GM23338 (cell line): ENCODE results near the gene UCKL1. TPM values are rescaled to one million over a fixed set of nuclear protein-coding genes. Genes with fewer than 3 reads are reported as not detected.

Experiments used
- ATAC-seq: fragments of 200-7000 bp; cut with Tn5 transposase; 3 replicates; pipeline ENCODE4 v1.9.1; 2020
- DNase-seq: peaks from one replicate; pipeline ENCODE4 v3.0.0-alpha.2; 2015; ENCODE audit warnings: low spot score
- H2AFZ ChIP-seq: fragments of 200-600 bp; sonication (generic); 2 replicates; pipeline ENCODE4 v1.8.0; 2016; ENCODE audit warnings: antibody characterized with exemption, mild to moderate bottlenecking, moderate library complexity
- H3F3A ChIP-seq: fragments of 200-600 bp; sonication (generic); replicated peaks from 2 replicates; pipeline ENCODE4 v1.8.0; 2017; ENCODE audit warnings: antibody characterized with exemption, mixed run types, low read depth
- H3K27ac ChIP-seq: fragments of 200-600 bp; sonication (generic); 2 replicates; pipeline ENCODE4 v1.6.1; 2016; ENCODE audit warnings: low read depth
- H3K27me3 ChIP-seq: fragments of 200-600 bp; sonication (generic); 2 replicates; pipeline ENCODE4 v1.8.0; 2016; ENCODE audit warnings: mild to moderate bottlenecking, mixed run types, moderate library complexity; ENCODE audit not compliant: insufficient read depth
- H3K36me3 ChIP-seq: fragments of 200-600 bp; sonication (generic); 2 replicates; pipeline ENCODE4 v1.8.0; 2016; ENCODE audit warnings: mild to moderate bottlenecking; ENCODE audit not compliant: insufficient read depth
- H3K4me1 ChIP-seq: fragments of 200-600 bp; sonication (generic); 2 replicates; pipeline ENCODE4 v1.8.0; 2016; ENCODE audit warnings: mild to moderate bottlenecking, moderate library complexity; ENCODE audit not compliant: insufficient read depth
- H3K4me2 ChIP-seq: fragments of 200-600 bp; sonication (generic); 2 replicates; pipeline ENCODE4 v1.7.1; 2017; ENCODE audit warnings: mixed run types
- H3K4me3 ChIP-seq: fragments of 200-600 bp; sonication (generic); 2 replicates; pipeline ENCODE4 v1.6.1; 2016; ENCODE audit warnings: mixed run types
- H3K79me2 ChIP-seq: fragments of 200-600 bp; sonication (generic); replicated peaks from 2 replicates; pipeline ENCODE4 v1.8.0; 2017; ENCODE audit warnings: mild to moderate bottlenecking; ENCODE audit not compliant: insufficient read depth
- H3K9me2 ChIP-seq: fragments of 200-600 bp; sonication (generic); 2 replicates; pipeline ENCODE4 v1.8.0; 2017; ENCODE audit not compliant: insufficient read depth
- H4K20me1 ChIP-seq: fragments of 200-600 bp; sonication (generic); replicated peaks from 2 replicates; pipeline ENCODE4 v1.8.0; 2017; ENCODE audit warnings: mild to moderate bottlenecking; ENCODE audit not compliant: insufficient read depth
- H3K27ac Mint-ChIP-seq: 2 replicates; pipeline ENCODE4 v1.8.0; 2020; ENCODE audit warnings: inconsistent platforms, mild to moderate bottlenecking, moderate library complexity, mixed read lengths
- H3K27me3 Mint-ChIP-seq: 3 replicates; pipeline ENCODE4 v1.8.0; 2022; ENCODE audit warnings: low read depth, mild to moderate bottlenecking, moderate library complexity, mixed read lengths, inconsistent platforms; ENCODE audit not compliant: insufficient read depth, poor library complexity
- H3K36me3 Mint-ChIP-seq: 3 replicates; pipeline ENCODE4 v1.8.0; 2021; ENCODE audit warnings: low read depth, mild to moderate bottlenecking, inconsistent platforms, moderate library complexity, mixed read lengths
- H3K4me1 Mint-ChIP-seq: 3 replicates; pipeline ENCODE4 v1.8.0; 2020; ENCODE audit warnings: mild to moderate bottlenecking, inconsistent platforms, mixed read lengths
- H3K4me3 Mint-ChIP-seq: 3 replicates; pipeline ENCODE4 v1.8.0; 2021; ENCODE audit warnings: moderate library complexity, mild to moderate bottlenecking, inconsistent platforms, mixed read lengths
- H3K9me3 Mint-ChIP-seq: 3 replicates; pipeline ENCODE4 v1.8.0; 2020; ENCODE audit warnings: moderate library complexity, mild to moderate bottlenecking, inconsistent platforms, mixed read lengths
- CREB1 ChIP-seq: fragments of 250-450 bp; sonication (Bioruptor Pico); IDR thresholded peaks from 2 replicates; pipeline ENCODE4 v1.5.0; 2020; ENCODE audit warnings: low read depth, mild to moderate bottlenecking, moderate library complexity
- EZH2 ChIP-seq: fragments of 200-600 bp; sonication (generic); IDR thresholded peaks from one replicate; pipeline ENCODE4 v1.8.0; 2017; ENCODE audit warnings: antibody characterized with exemption, mild to moderate bottlenecking, low read depth; ENCODE audit not compliant: unreplicated experiment
- EZH2phosphoT487 ChIP-seq: fragments of 200-600 bp; sonication (generic); IDR thresholded peaks from one replicate; pipeline ENCODE4 v1.8.1; 2018; ENCODE audit warnings: antibody characterized with exemption; ENCODE audit not compliant: unreplicated experiment
- JUNB ChIP-seq: IDR thresholded peaks from one replicate; pipeline ENCODE4 v1.6.1; 2016; ENCODE audit warnings: antibody characterized with exemption; ENCODE audit not compliant: unreplicated experiment
- POLR2AphosphoS5 ChIP-seq: IDR thresholded peaks from 2 replicates; pipeline ENCODE4 v1.6.1; 2016; ENCODE audit warnings: antibody characterized with exemption, low read depth
- STAT1 ChIP-seq: IDR thresholded peaks from one replicate; pipeline ENCODE4 v1.6.1; 2016; ENCODE audit warnings: antibody characterized with exemption; ENCODE audit not compliant: unreplicated experiment
- ZNF114 ChIP-seq: fragments of 250-450 bp; sonication (Bioruptor Pico); IDR thresholded peaks from 2 replicates; pipeline ENCODE4 v1.5.0; 2020; ENCODE audit warnings: mild to moderate bottlenecking, moderate library complexity
- polyA plus RNA-seq: library from polyadenylated mRNA; unstranded; fragments of >200 nt; fragmentation: Nextera tagmentation; extraction: Ambion mirVana; gene quantifications from 2 replicates; pipeline ENCODE4 v1.2.1, GENCODE V29; 2016
- total RNA-seq: library from RNA; depleted of rRNA; stranded (reverse); fragments of >200 nt; shearing (Covaris generic); gene quantifications from 2 replicates; pipeline ENCODE4 v1.2.3, GENCODE V29; 2014
- TF ChIP-seq, protein P1 (sequence below): IDR thresholded peaks from 2 replicates; pipeline ENCODE4 v1.6.1; 2016; ENCODE audit warnings: antibody characterized with exemption
- TF ChIP-seq, protein P2 (sequence below): IDR thresholded peaks from one replicate; pipeline ENCODE4 v1.6.1; 2018; ENCODE audit warnings: antibody characterized with exemption; ENCODE audit not compliant: unreplicated experiment
- TF ChIP-seq, protein P3 (sequence below): fragments of 250-450 bp; sonication (Bioruptor Pico); IDR thresholded peaks from 2 replicates; pipeline ENCODE4 v1.5.0; 2020; ENCODE audit warnings: mild to moderate bottlenecking, moderate library complexity

UCKL1 gene
- total and polyA plus RNA-seq, 2 experiments from 2014 or later = 56.8 to 82.5 TPM

DNA sequence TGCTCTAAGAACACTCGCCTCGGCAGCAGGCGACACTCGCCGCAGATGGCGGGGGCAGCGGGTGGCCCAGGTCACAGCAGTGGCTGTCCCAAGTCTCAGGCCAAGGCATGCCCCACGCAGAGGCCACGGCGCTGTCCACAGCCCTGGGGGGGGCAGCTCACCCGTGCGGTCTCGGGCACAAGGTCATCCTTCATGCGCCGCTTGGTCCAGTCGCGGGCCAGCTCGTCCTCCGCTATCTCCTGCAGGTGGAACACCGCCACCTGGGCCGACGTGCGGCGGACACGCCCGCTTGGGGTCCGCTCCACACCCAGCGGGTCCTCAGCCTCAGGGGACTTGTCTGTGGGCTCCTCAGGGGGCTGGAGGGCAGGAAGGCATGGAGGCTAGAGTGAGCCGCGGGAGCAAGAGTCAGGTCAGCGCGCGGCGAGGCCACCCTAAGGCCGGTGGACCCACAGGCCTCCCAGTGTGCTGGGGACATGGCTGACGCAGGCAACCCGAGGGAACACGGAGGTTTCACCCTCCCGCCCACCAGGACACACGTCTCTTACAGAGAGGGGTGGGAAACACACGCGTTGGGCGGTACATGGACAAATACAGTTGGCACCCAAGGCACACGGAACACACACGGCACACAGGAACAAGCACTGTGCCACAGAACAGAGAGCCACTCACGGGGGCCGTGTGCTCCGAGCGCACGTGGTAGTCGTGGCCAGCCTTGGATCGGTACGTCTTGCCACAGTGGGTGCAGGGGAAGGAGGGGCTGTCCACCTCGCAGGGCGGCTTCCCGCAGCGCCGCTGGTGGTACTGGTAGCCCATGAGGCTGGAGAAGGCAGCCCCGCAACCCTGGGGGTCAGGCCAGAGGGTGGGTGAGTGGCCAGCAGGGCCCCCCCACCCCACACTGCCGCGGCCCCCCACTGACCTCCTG, 6.5 kb upstream of the UCKL1 start:
- TF ChIP-seq EZH2 (no peak), JUNB (no peak), POLR2AphosphoS5 (no peak), ZNF114 (CRISPR knock-in tag) (no peak), CREB1 (no peak), STAT1 (no peak), EZH2phosphoT487 (no peak)
- TF ChIP-seq, protein P1, sequence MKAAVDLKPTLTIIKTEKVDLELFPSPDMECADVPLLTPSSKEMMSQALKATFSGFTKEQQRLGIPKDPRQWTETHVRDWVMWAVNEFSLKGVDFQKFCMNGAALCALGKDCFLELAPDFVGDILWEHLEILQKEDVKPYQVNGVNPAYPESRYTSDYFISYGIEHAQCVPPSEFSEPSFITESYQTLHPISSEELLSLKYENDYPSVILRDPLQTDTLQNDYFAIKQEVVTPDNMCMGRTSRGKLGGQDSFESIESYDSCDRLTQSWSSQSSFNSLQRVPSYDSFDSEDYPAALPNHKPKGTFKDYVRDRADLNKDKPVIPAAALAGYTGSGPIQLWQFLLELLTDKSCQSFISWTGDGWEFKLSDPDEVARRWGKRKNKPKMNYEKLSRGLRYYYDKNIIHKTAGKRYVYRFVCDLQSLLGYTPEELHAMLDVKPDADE = no peak
- TF ChIP-seq, protein P2, sequence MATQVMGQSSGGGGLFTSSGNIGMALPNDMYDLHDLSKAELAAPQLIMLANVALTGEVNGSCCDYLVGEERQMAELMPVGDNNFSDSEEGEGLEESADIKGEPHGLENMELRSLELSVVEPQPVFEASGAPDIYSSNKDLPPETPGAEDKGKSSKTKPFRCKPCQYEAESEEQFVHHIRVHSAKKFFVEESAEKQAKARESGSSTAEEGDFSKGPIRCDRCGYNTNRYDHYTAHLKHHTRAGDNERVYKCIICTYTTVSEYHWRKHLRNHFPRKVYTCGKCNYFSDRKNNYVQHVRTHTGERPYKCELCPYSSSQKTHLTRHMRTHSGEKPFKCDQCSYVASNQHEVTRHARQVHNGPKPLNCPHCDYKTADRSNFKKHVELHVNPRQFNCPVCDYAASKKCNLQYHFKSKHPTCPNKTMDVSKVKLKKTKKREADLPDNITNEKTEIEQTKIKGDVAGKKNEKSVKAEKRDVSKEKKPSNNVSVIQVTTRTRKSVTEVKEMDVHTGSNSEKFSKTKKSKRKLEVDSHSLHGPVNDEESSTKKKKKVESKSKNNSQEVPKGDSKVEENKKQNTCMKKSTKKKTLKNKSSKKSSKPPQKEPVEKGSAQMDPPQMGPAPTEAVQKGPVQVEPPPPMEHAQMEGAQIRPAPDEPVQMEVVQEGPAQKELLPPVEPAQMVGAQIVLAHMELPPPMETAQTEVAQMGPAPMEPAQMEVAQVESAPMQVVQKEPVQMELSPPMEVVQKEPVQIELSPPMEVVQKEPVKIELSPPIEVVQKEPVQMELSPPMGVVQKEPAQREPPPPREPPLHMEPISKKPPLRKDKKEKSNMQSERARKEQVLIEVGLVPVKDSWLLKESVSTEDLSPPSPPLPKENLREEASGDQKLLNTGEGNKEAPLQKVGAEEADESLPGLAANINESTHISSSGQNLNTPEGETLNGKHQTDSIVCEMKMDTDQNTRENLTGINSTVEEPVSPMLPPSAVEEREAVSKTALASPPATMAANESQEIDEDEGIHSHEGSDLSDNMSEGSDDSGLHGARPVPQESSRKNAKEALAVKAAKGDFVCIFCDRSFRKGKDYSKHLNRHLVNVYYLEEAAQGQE = no peak
- TF ChIP-seq, protein P3, sequence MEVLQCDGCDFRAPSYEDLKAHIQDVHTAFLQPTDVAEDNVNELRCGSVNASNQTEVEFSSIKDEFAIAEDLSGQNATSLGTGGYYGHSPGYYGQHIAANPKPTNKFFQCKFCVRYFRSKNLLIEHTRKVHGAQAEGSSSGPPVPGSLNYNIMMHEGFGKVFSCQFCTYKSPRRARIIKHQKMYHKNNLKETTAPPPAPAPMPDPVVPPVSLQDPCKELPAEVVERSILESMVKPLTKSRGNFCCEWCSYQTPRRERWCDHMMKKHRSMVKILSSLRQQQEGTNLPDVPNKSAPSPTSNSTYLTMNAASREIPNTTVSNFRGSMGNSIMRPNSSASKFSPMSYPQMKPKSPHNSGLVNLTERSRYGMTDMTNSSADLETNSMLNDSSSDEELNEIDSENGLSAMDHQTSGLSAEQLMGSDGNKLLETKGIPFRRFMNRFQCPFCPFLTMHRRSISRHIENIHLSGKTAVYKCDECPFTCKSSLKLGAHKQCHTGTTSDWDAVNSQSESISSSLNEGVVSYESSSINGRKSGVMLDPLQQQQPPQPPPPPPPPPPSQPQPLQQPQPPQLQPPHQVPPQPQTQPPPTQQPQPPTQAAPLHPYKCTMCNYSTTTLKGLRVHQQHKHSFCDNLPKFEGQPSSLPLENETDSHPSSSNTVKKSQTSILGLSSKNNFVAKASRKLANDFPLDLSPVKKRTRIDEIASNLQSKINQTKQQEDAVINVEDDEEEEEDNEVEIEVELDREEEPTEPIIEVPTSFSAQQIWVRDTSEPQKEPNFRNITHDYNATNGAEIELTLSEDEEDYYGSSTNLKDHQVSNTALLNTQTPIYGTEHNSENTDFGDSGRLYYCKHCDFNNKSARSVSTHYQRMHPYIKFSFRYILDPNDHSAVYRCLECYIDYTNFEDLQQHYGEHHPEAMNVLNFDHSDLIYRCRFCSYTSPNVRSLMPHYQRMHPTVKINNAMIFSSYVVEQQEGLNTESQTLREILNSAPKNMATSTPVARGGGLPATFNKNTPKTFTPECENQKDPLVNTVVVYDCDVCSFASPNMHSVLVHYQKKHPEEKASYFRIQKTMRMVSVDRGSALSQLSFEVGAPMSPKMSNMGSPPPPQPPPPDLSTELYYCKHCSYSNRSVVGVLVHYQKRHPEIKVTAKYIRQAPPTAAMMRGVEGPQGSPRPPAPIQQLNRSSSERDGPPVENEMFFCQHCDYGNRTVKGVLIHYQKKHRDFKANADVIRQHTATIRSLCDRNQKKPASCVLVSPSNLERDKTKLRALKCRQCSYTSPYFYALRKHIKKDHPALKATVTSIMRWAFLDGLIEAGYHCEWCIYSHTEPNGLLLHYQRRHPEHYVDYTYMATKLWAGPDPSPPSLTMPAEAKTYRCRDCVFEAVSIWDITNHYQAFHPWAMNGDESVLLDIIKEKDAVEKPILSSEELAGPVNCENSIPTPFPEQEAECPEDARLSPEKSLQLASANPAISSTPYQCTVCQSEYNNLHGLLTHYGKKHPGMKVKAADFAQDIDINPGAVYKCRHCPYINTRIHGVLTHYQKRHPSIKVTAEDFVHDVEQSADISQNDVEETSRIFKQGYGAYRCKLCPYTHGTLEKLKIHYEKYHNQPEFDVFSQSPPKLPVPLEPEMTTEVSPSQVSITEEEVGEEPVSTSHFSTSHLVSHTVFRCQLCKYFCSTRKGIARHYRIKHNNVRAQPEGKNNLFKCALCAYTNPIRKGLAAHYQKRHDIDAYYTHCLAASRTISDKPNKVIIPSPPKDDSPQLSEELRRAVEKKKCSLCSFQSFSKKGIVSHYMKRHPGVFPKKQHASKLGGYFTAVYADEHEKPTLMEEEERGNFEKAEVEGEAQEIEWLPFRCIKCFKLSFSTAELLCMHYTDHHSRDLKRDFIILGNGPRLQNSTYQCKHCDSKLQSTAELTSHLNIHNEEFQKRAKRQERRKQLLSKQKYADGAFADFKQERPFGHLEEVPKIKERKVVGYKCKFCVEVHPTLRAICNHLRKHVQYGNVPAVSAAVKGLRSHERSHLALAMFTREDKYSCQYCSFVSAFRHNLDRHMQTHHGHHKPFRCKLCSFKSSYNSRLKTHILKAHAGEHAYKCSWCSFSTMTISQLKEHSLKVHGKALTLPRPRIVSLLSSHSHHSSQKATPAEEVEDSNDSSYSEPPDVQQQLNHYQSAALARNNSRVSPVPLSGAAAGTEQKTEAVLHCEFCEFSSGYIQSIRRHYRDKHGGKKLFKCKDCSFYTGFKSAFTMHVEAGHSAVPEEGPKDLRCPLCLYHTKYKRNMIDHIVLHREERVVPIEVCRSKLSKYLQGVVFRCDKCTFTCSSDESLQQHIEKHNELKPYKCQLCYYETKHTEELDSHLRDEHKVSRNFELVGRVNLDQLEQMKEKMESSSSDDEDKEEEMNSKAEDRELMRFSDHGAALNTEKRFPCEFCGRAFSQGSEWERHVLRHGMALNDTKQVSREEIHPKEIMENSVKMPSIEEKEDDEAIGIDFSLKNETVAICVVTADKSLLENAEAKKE (CRISPR knock-in tag) = no peak
- no peak for DNase-seq
- Mint-ChIP-seq H3K27me3 (peaks cover 5% of the 10 kb centered on the region), H3K27ac (no peak overlapping the region), H3K4me3 (no peak overlapping the region), H3K4me1 (peaks cover 21% of the 10 kb centered on the region), H3K36me3 (peaks cover 30% of the 10 kb centered on the region; the same call in 2 of the 3 replicates), H3K9me3 (no peaks in the 10 kb centered on the region)
- no peak overlapping the region for H3K27ac ChIP-seq
- no peak overlapping the region for H3K4me3 ChIP-seq
- H3K36me3 ChIP-seq = no peaks in the 10 kb centered on the region
- no peaks in the 10 kb centered on the region for H3K27me3 ChIP-seq
- 0 out of 2 replicates have a peak, but pooled peaks cover 5% of the 10 kb centered on the region for H3F3A ChIP-seq
- no peaks in the 10 kb centered on the region for H3K79me2 ChIP-seq
- H3K4me1 ChIP-seq = peaks cover 18% of the 10 kb centered on the region
- H3K9me2 ChIP-seq = no peaks in the 10 kb centered on the region
- no peak overlapping the region for H2AFZ ChIP-seq
- ATAC-seq = no peak
- no peaks in the 10 kb centered on the region for H4K20me1 ChIP-seq
- no peak overlapping the region for H3K4me2 ChIP-seq
